Esophagus squamous epithelium (tissue), 5 donors: ENCODE data around the gene MGARP. TPM values are rescaled to one million over a fixed set of nuclear protein-coding genes. Genes with fewer than 3 reads are reported as not detected.

Experiments used
- DNase-seq: peaks from one replicate; lab custom pipeline; 2025; lab: John Stamatoyannopoulos, UW
- H3K27ac ChIP-seq, 4 donors: fragments of 200-600 bp; sonication (generic); one replicate each; pipeline ENCODE4 v1.5.1; 2016 to 2019; ENCODE audit warnings: mild to moderate bottlenecking in 1 of 4
- H3K27me3 ChIP-seq, 4 donors: fragments of 200-600 bp; sonication (generic); 1 replicate in 3 of 4; 2 replicates in 1 of 4; pipeline versions ENCODE4 v1.5.1 to v1.6.0; 2017 to 2021; ENCODE audit warnings: antibody characterized with exemption in 1 of 4
- H3K36me3 ChIP-seq, 3 donors: fragments of 200-600 bp; sonication (generic); one replicate each; pipeline ENCODE4 v1.5.1; 2016 to 2019
- H3K4me1 ChIP-seq, 3 donors: fragments of 200-600 bp; sonication (generic); one replicate each; pipeline ENCODE4 v1.5.1; 2017 to 2019
- H3K4me3 ChIP-seq, 4 donors: fragments of 200-600 bp; sonication (generic); 1 replicate in 3 of 4; 2 replicates in 1 of 4; pipeline ENCODE4 v1.5.1; 2016 to 2019; ENCODE audit warnings: mild to moderate bottlenecking in 2 of 4, moderate library complexity in 1 of 4
- H3K9me3 ChIP-seq, 3 donors: fragments of 200-600 bp; sonication (generic); one replicate each; pipeline ENCODE4 v1.5.1; 2016 to 2019
- CTCF ChIP-seq, 6 experiments: fragments of 450-650 bp in 4 of 6; fragments of 200-600 bp in 2 of 6; sonication (generic) in 2 of 6; IDR thresholded peaks; one replicate each; pipeline ENCODE4 v1.5.1; 2016 to 2019; ENCODE audit warnings: antibody characterized with exemption in 6 of 6, mild to moderate bottlenecking in 4 of 6, moderate library complexity in 4 of 6
- POLR2A ChIP-seq, 4 donors: fragments of 450-650 bp; IDR thresholded peaks; one replicate each; pipeline ENCODE4 v1.6.1; 2017; ENCODE audit warnings: antibody characterized with exemption in 4 of 4, mild to moderate bottlenecking in 4 of 4, moderate library complexity in 3 of 4
- WGBS, 2 donors: methylation state at CpG; one replicate each; pipeline ENCODE4 v1.1.5; 2018; 5-methylcytosine and 5-hydroxymethylcytosine counted together
- intact Hi-C: fragments of 100-400 bp; cut with DNase I; formaldehyde crosslinking; loops from one replicate; pipeline ENCODE4 v1.15.0; 2022
- small RNA-seq, 4 donors: library from RNA; depleted of rRNA; stranded (forward); fragments of <200 nt; gene quantifications; one replicate each; pipeline ENCODE3, GENCODE V24; 2016
- total RNA-seq, 4 donors: library from RNA; depleted of rRNA; stranded (reverse); fragments of >200 nt; gene quantifications; one replicate each; pipeline ENCODE4 v1.1.0, GENCODE V29; 2016
- donor health status: DM: yes; HTN: yes; CAD: no.

The MGARP gene
- total RNA-seq, 4 donors from 2014 or later, result 0.38 TPM; not detected in 3

DNA sequence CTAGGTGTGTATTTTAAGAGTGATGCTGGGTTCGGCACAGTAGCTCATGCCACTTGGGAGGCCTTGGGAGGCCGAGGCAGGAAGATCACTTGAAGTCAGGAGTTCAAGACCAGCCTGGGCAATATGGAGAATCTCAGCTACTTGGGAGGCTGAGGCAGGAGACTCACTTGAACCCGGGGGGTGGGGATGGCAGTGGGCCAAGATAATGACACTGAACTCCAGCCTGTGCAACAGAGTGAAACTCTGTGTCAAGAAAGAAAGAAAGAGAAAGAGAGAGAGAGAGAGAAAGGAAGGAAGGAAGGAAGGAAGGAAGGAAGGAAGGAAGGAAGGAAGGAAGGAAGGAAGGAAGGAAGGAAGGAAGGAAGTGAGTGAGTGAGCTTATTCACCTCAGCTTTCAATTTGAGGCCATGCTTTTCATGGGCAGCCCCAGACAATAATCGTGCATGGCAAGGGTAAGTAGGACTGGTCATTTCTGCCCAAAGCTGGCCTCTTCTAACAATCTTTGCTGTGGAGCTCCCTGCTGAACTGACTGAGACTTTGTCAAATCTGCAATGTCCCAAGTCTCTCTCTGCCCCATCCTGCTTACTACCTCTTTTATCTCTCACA is 60.5 kb downstream of the MGARP start:
- intact Hi-C loops, result no loop called here
- DNase-seq, result no peak
- Histone ChIP-seq H3K9me3 (no peaks in the 10 kb centered on the region), H3K4me3 (no peak overlapping the region), H3K36me3 (no peaks in the 10 kb centered on the region), H3K27ac (no peak overlapping the region), H3K27me3 (no peaks in the 10 kb centered on the region), H3K4me1 (peaks cover 0 to 4% (median 0%) of the 10 kb centered on the region in 3 donors)
- TF ChIP-seq POLR2A (IDR thresholded peaks at IDR 0.05) (no peak), CTCF (IDR thresholded peaks at IDR 0.05) (no peak)
- 53 to 82% methylated on average over 2 of the region's 4 CpGs for WGBS, 2 donors

Small RNA genes lying within 50 kb of the gene (small RNA-seq; reads per million reads assigned to genes)
- gene RNU6-1074P, result 0 reads per million in 4 donors
- 0 reads per million in 4 donors for gene RNU6-1214P
- 0 reads per million in 4 donors for gene RNU6-506P

Other genes with a start within 250 kb of the MGARP start
- 10 to 100 TPM; 17.6 to 47.3 (median 22.1) TPM for gene ELF2, start 103.0 kb downstream of the MGARP start, total RNA-seq
- gene NAA15, start 21.3 kb upstream of the MGARP start, total RNA-seq, result 10 to 100 TPM; 28.8 to 51.1 (median 38.4) TPM
- gene NDUFC1, start 22.3 kb upstream of the MGARP start, total RNA-seq, result 10 to 100 TPM; 24.6 to 57.5 (median 40.9) TPM
- 1 to 10 TPM; 3.4 to 9.2 (median 6.6) TPM for gene RAB33B, start 173.9 kb upstream of the MGARP start, total RNA-seq